GM06990 (cell line): ENCODE results near the gene POLN.

ENCODE experiments used
- DNase-seq: peaks from one replicate; pipeline ENCODE4 v3.0.0-alpha.2; 2011; ENCODE audit not compliant: insufficient read length; ENCODE audit errors: extremely low read depth
- H3K27me3 ChIP-seq: replicated peaks from 2 replicates; pipeline ENCODE4 v1.6.0; 2011; ENCODE audit warnings: low read length; ENCODE audit not compliant: control insufficient read depth, insufficient read depth
- H3K36me3 ChIP-seq: 2 replicates; pipeline ENCODE4 v1.5.1; 2011; ENCODE audit warnings: low read length; ENCODE audit not compliant: control insufficient read depth, insufficient read depth
- H3K4me3 ChIP-seq: replicated peaks from 2 replicates; pipeline ENCODE4 v1.5.1; 2011; ENCODE audit warnings: low read depth, mild to moderate bottlenecking, control low read depth, low read length
- CTCF ChIP-seq: IDR thresholded peaks from 2 replicates; pipeline ENCODE4 v1.5.1; 2011; ENCODE audit warnings: low read length, control low read depth, mild to moderate bottlenecking, inconsistent platforms; ENCODE audit not compliant: insufficient read depth, poor library complexity, severe bottlenecking

The POLN gene

GRCh38 chr4:2077537-2078460 is 164.1 kb downstream of the POLN start:
- no peak for DNase-seq
- TF ChIP-seq CTCF = no peak
- no peak overlapping the region for H3K4me3 ChIP-seq

DNA sequence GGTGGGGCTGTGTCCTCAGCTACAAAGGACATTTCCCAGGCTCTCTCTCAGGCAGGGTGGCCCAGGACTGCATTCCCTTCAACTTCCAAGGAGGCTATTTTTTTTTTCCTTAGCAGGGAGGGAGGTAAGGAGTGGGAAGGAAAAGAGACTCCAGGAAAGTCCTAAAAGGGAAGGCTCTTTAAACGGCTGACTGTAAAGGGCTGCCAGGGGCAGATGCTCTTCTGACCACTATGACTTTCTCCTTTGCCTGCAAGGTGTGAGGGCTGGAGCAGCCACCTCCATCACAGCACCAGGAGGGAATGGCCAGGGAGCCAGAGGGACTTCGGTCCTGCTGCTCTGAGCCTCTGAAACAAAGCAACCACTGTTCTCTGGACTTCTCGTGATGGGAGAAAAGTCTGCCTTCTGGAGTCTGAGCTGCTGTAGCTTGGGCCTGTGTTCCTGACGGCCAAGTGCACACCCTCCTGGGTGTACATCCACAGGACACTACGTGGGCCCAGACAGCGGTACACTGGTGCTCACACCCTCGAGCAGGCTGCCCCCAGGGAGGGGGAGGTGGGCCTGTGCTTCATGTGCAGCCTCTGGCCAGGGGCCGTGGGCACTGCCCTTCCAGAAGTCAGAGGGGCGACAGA is 164.9 kb downstream of the POLN start:
- Histone ChIP-seq H3K36me3 (no peaks in the 10 kb centered on the region), H3K4me3 (no peak overlapping the region), H3K27me3 (no peaks in the 10 kb centered on the region)
- TF ChIP-seq CTCF = no peak
- no peak for DNase-seq

More at GRCh38 chr4:2077537-2078460, 164.1 kb downstream of the POLN start:
- no peaks in the 10 kb centered on the region for H3K27me3 ChIP-seq
- no peaks in the 10 kb centered on the region for H3K36me3 ChIP-seq

DNA sequence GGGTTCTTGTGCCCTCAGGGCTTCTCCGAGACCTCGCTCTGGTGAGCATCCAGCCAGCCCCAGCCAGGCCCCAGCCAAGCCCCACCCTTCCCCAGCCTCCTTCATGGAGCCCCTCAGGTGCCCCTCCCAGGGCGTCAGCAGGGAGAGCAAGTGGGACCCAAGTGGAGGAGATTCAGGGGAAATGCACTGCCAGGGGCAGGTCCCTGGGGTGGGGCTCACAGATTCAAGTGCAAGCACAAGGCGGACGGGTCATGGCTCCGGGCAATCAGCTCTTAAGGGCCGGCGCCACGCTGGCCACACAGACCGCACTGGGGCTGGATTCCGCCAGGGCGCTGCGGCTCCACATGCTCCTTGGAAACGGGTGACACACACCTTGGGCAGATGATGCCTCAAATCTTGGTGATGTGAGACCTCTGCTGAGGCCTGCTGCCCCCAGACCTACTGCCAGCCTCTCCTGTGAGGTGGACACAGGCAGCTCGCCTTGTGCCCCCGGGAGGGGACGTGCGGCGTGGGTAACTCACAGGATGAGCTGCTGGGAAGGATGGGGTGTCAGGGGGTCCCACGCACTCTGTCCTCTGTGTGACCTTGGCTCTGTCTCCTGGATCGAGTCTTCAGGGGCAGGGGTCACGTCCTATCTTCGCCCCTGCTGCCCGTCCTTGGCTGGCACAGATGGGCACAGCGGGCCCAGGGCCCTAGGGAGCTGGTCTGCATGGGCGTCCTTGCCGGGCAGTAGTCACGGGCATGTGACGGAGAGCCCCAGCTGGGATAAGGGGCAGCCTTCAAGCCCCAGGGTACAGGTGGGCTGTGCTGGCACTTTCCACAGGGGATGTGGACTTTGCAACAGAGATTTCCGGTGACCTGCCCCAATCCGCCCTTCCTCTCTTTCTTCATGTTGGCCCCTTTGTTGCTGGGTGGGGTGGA is 165.7 kb downstream of the POLN start:
- TF ChIP-seq CTCF = no peak

DNA sequence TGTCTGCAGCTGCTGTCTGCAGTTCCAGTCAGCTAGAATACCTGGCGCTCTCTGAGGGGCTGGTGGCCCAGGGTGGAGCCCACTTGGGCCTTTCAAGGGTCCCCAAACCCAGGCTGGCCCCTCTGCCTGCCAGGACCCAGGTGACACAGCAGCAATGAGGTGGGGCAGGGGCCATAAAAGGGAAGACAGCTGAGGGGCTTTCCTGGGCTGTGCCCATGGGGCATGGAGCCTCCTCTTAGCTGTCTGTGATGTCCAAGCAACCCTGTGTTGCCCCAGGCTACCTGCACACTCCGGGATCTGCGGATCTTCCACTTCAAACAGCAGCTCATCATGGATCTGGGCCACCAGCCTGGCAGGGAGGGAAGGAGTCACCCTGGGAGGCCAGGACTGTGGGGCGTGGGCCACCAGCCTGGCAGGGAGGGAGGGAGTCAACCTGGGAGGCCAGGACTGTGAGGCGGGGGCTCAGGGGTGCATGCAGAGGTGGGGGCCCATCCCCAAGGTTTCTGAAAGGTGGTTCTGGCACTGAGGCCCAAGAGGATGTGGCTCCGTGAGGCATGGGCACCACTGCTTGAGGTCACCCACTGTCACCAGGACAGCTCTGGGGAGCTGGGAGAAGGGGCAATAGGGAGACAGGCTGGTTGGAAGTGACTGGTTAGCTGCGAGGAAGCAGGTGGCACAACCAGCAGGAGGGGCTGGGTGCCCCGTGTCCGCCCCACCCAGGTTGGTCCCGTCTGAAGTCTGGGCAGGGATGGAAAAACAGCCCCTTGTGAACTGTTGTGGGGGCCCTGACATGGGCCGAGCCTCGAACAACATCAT is 166.5 kb downstream of the POLN start:
- DNase-seq = no peak
- Histone ChIP-seq H3K27me3 (no peaks in the 10 kb centered on the region; the same call in 1 of the 2 replicates), H3K36me3 (no peaks in the 10 kb centered on the region), H3K4me3 (no peak overlapping the region)
- TF ChIP-seq CTCF = no peak

More for the DNA sequence above, 165.7 kb downstream of the POLN start:
- H3K27me3 ChIP-seq = no peaks in the 10 kb centered on the region
- H3K36me3 ChIP-seq = no peaks in the 10 kb centered on the region
- DNase-seq = no peak
- H3K4me3 ChIP-seq = no peak overlapping the region

GRCh38 chr4:2074588-2074987 is 167.3 kb downstream of the POLN start:
- DNase-seq = no peak
- no peak for TF ChIP-seq CTCF
- no peaks in the 10 kb centered on the region for H3K36me3 ChIP-seq
- no peak overlapping the region for H3K4me3 ChIP-seq
- H3K27me3 ChIP-seq = no peaks in the 10 kb centered on the region; the same call in 1 of the 2 replicates
